ENCODE data around the gene RUNX3.
A peak's percentile ranks its signal among the peaks of the same experiment; 100 is the strongest.

The RUNX3 gene

DNA sequence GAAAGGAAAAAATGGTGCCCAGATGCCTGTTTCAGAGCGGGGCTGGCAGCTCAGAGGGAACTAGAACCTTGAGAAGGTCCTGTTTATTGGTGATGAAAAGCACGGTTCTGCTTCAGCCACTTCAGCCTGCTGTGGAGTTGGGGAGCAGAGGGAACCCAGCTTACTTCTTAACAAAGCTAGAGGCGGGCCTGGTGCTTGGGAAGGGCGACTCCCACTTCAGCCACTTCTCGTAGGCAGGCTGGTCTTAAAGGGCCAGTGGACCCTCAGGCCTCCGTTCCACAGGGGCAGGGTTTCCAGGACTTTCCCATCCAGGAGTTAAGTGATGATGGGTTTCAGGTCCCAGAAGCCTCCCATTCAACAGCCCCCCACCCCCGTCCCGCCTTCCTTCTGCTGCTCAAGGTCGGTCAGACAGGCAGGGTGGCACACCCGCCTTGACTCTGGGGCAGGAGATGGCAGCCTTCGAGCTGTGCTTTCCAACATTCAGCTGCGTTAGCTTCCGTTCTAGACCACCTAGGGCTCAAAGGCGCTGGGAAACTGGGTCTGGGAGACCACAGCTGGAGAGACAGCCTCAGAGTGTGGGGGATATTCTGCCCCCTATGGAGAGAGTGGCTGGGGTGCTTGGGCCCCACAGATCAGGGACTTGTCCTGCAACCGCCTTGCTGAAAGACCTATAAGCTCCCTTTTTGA, 3.4 kb downstream of the RUNX3 start:
- no peak for TF ChIP-seq CTCF (IDR thresholded peaks at IDR 0.05; ENCODE audit: extremely low read depth, missing control alignments)
- DNase-seq (ENCODE audit: low spot score) = peak; percentile 25

- no peak for TF ChIP-seq CTCF (IDR thresholded peaks at IDR 0.05; ENCODE audit: extremely low read depth, missing control alignments)
- DNase-seq (ENCODE audit: low spot score) = no peak
These were observed 4.1 kb downstream of the RUNX3 start for GRCh38 chr1:24925963-24926362.

DNA sequence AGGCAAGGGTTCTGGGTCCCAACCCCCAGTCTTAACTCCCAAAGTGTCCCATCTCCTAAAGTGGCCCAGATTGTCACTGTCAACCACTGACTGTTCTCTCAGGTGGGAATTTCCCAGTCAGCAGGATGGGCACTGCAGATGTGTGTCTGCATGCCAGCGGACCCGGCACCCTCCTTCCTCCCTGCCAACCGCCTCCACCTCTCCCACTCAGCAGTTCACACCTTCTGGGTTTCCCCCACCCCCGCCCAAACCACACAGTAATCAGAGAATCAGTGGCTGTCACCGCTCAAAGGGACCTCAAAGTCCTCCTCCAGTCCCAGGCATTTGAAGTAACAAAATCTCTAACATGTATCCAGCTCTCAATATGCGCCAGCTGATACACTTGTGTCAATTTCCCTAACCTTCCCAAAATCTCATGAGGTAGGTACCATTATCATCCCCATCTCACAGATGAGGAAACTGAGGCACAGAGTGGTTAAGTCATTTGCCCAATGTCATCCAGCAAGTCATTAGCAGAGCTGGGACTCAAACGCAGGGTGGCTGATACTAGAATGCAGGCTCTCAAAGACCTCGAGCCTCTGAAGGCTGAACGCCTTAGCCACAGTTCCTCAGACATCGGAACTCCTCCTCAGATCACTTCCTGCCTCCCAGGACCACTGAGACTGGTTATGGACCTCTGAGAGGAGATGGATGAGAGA, 4.8 kb downstream of the RUNX3 start:
- no peak for TF ChIP-seq CTCF (IDR thresholded peaks at IDR 0.05; ENCODE audit: extremely low read depth, missing control alignments)
- peak; percentile 77 for DNase-seq (ENCODE audit: low spot score)

DNA sequence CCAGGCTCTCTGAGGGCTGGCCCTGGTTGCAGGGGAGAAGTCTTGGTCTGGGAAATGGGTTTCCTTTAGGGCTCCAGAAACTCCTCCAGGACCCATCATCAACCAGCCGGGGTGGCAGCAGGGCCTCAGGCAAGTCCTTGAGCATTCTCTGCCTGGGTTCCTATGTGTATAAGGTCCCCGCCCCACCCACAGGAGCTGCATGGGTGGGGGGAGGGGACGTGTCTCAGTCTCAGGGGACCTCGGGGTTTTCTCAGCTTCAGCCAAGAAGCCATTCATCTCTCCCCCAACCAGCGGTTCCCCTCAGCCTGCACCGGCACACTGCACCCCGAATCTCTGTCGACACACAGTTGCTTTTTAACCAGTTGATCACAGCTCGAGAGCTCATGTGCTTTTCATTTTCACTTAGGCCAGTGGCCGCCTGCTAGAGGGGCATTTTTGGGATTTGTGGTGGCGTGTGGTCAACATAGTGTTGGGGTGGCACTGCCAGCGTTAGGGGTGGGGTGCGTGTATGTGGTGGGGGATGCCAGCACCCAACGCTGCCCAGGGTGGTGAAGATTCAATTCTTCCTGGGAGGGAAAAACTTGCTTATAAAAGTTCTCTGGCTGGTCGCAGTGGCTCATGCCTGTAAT, 6.5 kb downstream of the RUNX3 start:
- DNase-seq (ENCODE audit: low spot score) = peak; percentile 80
- no peak for TF ChIP-seq CTCF (IDR thresholded peaks at IDR 0.05; ENCODE audit: extremely low read depth, missing control alignments)

DNA sequence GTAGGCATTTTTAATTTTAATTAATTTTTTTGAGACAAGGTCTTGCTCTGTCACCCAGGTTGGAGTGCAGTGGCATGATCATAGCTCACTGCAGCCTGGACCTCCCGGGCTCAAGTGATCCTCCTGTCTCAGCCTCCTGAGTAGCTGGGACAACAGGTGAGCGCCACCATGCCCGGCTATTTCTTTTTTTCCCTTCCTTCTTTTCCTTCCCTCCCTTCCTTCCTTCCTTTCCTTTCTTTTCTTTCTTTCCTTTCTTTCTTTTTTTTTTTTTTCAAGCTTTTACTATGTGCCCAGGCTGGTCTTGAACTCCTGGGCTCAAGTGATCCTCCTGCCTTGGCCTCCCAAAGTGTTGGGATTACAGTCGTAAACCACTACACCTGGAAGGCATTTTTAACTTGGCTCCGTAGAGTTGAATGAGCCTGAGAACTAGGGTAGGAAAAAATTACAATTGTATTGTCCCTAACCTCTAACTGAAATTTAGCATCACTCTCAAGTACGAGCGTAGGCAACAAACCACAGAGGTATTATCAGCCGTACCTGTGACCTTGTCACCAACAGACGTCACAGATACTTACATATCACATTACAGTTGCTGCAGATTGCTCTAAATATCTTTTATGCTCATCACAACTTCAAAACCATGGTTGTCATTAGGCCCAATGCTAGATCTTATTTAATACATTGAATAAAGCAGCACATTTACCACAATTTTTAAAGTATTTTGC, 8.0 kb downstream of the RUNX3 start:
- TF ChIP-seq CTCF (IDR thresholded peaks at IDR 0.05; ENCODE audit: extremely low read depth, missing control alignments) = no peak
- DNase-seq (ENCODE audit: low spot score) = no peak

GRCh38 chr1:24921412-24921811, 8.7 kb downstream of the RUNX3 start:
- no peak for DNase-seq (ENCODE audit: low spot score)
- no peak for TF ChIP-seq CTCF (IDR thresholded peaks at IDR 0.05; ENCODE audit: extremely low read depth, missing control alignments)
